Activated T-cell treated with anti-CD3 and anti-CD28 coated beads, Interleukin-2, amount 50 U/mL, for 4 hours (primary cell): ENCODE results near the gene SLC25A51. TPM values are rescaled to one million over a fixed set of nuclear protein-coding genes. Genes with fewer than 3 reads are reported as not detected.

Experiments used
- ATAC-seq, 2 donors: fragments of 200-7000 bp; cut with Tn5 transposase; one replicate each; pipeline ENCODE4 v1.10.0; 2021
- DNase-seq: peaks from one replicate; pipeline ENCODE4 v3.0.0-alpha.2; 2020
- H3K27me3 Mint-ChIP-seq: one replicate; pipeline ENCODE4 v1.8.0; 2021; ENCODE audit warnings: low read depth, mixed read lengths
- H3K36me3 Mint-ChIP-seq: one replicate; pipeline ENCODE4 v1.8.0; 2022; ENCODE audit warnings: mixed read lengths; ENCODE audit not compliant: insufficient read depth
- H3K4me1 Mint-ChIP-seq: one replicate; pipeline ENCODE4 v1.8.0; 2021; ENCODE audit warnings: low read depth, mixed read lengths
- H3K4me3 Mint-ChIP-seq: one replicate; pipeline ENCODE4 v1.8.0; 2021; ENCODE audit warnings: mild to moderate bottlenecking, moderate library complexity, mixed read lengths
- H3K9me3 Mint-ChIP-seq: one replicate; pipeline ENCODE4 v1.8.0; 2021; ENCODE audit warnings: mixed read lengths
- total RNA-seq, 3 donors: library from RNA; stranded (reverse); gene quantifications; one replicate each; pipeline ENCODE4 v1.2.1, GENCODE V29; 2021

Gene SLC25A51
- total RNA-seq, 3 donors from 2014 or later = 36.7 to 38.1 (median 37.7) TPM

DNA sequence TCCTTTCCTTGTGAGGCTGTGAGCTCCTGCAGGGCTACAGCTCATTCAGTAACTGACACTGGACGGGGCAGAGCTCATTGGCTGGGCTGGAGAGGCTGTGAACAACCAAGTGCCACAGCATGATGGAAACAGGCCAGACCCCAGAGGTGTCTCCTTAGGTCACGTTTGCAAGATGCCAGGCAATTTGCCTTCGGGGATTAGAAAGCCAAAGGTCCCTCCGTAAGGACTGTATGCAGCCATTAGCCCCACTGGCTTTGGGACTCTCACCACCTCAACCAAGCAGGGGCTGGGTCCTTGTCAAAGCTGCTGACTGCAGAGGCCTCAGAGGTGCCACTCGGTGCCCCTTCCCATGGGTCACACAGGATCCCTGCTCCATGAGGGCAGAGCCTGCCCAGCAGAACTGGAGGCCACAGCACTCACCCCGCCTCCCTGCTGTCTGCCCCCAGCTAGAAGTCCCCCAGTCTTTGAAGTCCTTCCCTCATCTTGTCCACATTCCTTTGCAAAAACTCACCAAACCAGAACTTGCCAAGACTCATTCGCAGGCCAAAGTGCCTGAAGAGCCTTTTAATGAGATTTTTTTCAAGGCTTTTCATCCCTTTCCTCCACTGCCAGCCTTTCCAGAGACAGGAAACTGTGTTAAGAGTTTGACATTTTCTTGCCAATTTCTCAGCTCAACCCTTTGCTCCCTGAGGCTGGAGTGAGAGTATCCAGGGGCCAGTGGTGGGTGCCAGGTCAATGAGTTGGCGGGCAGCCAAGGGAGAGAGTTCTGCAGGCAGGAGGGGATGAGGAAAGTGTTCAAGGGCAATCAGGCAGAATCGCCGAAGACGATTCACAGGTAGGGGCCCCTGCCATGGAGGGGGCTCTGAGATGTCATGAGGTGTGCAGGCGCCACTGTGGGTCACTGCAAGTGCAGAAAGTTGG, 39.7 kb upstream of the SLC25A51 start:
- Mint-ChIP-seq H3K4me1 (no peaks in the 10 kb centered on the region), H3K27me3 (peaks cover 3% of the 10 kb centered on the region), H3K9me3 (no peaks in the 10 kb centered on the region), H3K4me3 (no peak overlapping the region), H3K36me3 (no peaks in the 10 kb centered on the region)
- ATAC-seq (no peak), DNase-seq (no peak)

DNA sequence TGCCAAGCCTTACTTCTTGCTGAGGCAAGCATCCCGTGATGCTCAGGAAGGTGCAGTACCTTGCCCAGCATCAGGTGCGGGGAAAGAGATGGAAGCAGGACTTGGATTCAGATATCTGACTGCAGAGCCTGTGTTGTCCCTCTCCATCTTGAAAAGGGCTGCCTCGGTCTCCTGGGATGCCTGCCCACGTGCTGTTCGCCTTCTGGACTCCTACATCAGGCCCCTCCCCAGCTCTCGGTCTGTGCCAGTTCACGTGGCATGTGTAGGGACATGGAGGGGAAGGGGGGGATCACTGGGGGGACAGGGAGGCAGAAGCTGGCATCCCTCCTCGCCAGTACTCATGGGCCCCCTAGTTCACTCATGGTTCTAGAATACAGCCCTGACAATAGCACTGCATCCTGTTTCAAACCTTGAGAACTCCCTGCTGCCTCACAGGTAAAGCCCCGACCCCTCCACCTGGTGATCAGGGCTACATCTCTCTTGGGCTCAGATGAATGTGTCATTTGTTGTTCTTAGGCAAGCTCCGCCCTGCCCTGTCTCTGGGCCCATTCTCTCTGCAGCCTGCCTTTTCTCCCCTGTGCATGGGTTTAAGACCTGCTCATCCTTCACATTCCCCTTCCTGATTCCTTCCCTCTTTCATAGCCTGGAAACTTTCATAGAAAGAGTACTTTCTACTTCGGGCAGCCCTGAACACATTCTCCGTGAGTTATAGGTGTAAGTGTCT, 38.9 kb upstream of the SLC25A51 start:
- DNase-seq = no peak
- ATAC-seq = no peak
- H3K27me3 Mint-ChIP-seq = peaks cover 3% of the 10 kb centered on the region
- H3K4me1 Mint-ChIP-seq = no peaks in the 10 kb centered on the region
- no peaks in the 10 kb centered on the region for H3K9me3 Mint-ChIP-seq
- no peak overlapping the region for H3K4me3 Mint-ChIP-seq
- no peaks in the 10 kb centered on the region for H3K36me3 Mint-ChIP-seq

GRCh38 chr9:37941253-37941652, 37.3 kb upstream of the SLC25A51 start:
- Mint-ChIP-seq H3K9me3 (no peaks in the 10 kb centered on the region), H3K4me3 (no peak overlapping the region), H3K36me3 (no peaks in the 10 kb centered on the region), H3K4me1 (no peaks in the 10 kb centered on the region), H3K27me3 (peaks cover 3% of the 10 kb centered on the region)
- ATAC-seq = no peak
- DNase-seq = no peak

DNA sequence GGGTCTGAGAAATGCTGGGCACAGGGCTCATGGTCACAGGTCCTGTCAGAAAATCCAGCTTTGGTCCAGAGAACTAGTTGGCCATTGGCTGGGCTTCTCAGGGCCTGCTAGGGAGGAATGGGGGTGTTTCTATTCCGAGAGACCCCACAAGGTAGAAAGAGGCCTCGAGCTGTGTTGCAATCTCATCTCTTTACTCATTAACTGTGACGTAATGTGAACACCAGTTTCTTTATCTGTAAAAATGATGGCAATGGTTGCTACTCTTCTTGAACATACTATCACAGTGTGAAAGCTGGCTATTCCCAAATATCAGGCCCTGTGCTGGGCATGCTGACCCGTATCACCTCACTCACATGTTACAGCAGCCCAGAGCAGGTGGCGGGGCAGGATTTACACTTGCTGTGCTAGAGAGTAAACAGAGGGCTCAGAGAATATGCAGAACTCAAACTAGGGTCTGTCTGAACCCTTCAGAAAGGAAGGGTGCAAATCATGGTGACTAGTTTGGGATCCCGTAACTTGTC, 35.7 kb upstream of the SLC25A51 start:
- Mint-ChIP-seq H3K4me3 (no peak overlapping the region), H3K4me1 (no peaks in the 10 kb centered on the region), H3K36me3 (no peaks in the 10 kb centered on the region), H3K27me3 (peaks cover 3% of the 10 kb centered on the region), H3K9me3 (no peaks in the 10 kb centered on the region)
- ATAC-seq (no peak), DNase-seq (no peak)

- no peak for DNase-seq
- H3K4me3 Mint-ChIP-seq = no peak overlapping the region
- H3K27me3 Mint-ChIP-seq = no peaks in the 10 kb centered on the region
- H3K9me3 Mint-ChIP-seq = no peaks in the 10 kb centered on the region
- no peaks in the 10 kb centered on the region for H3K36me3 Mint-ChIP-seq
- ATAC-seq = no peak
- no peaks in the 10 kb centered on the region for H3K4me1 Mint-ChIP-seq
Observed at GRCh38 chr9:37938121-37938891, 34.4 kb upstream of the SLC25A51 start.

GRCh38 chr9:37937366-37937765, 33.4 kb upstream of the SLC25A51 start:
- Mint-ChIP-seq H3K36me3 (no peaks in the 10 kb centered on the region), H3K27me3 (no peaks in the 10 kb centered on the region), H3K9me3 (no peaks in the 10 kb centered on the region), H3K4me3 (no peak overlapping the region), H3K4me1 (no peaks in the 10 kb centered on the region)
- DNase-seq (no peak), ATAC-seq (no peak)

DNA sequence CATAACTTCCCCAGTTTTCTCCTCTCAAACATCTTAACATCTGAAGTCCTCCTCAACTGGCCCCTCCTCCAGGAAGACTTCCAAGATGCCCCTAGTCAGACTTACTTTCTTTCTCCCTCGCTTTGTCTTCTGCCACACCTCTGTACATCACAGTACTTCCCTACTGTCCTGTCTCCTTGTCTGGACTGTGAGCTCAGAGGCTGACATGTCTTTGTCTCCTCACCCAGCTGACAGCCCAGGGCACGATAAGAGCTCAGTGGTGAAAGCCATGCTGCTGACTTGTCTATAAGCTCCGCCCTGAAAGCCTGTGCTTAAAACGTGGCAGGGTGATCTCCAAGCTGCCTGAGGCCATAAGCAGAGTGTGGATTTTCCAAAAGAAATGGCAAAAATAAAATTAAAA, 33.0 kb upstream of the SLC25A51 start:
- Mint-ChIP-seq H3K27me3 (no peaks in the 10 kb centered on the region), H3K9me3 (no peaks in the 10 kb centered on the region)
- ATAC-seq = no peak

DNA sequence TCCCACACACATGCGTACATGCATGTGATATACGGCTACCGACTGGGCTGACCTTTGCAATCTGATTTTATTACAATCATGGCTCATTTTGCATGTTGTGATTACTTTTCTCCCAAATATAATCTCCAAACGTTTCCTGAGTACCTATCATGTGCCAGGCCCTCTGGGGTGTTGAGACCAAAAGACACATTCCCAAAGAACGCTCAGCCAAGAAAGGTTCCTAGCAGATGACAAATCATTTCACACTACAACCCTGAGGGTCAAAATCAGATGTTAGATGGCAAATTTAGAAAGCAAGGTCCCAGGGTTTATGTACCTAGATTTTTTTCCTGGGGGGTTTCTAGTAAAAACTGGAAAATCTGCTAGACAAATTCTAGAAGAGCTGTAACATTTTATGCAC, 32.4 kb upstream of the SLC25A51 start:
- no peaks in the 10 kb centered on the region for H3K36me3 Mint-ChIP-seq
- H3K4me1 Mint-ChIP-seq = no peaks in the 10 kb centered on the region
- no peak for DNase-seq
- H3K27me3 Mint-ChIP-seq = no peaks in the 10 kb centered on the region
- no peaks in the 10 kb centered on the region for H3K9me3 Mint-ChIP-seq
- no peak overlapping the region for H3K4me3 Mint-ChIP-seq
- ATAC-seq = no peak

More for the DNA sequence above, 33.0 kb upstream of the SLC25A51 start:
- Mint-ChIP-seq H3K4me1 (no peaks in the 10 kb centered on the region), H3K4me3 (no peak overlapping the region), H3K36me3 (no peaks in the 10 kb centered on the region)
- DNase-seq = no peak

DNA sequence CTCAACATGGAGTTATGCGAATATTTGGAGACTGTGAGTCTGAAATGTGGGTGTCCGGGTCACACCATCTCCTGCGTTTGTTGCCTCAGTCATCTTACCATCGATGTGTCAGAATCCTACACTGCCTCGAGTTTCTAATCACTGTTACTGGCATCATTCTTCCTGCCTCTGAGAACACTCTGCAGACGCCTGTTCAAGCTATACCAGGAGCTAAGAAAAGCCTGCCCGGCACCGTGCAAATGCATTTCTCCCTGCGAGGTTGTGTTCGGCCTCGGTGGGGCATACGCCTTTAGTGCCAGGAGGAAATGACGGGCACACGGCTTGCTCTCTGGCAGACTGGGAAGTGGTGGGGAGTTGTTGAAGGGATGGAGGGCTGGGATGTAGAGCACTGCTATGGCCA, 31.2 kb upstream of the SLC25A51 start:
- no peak for ATAC-seq
- Mint-ChIP-seq H3K4me1 (no peaks in the 10 kb centered on the region), H3K9me3 (no peaks in the 10 kb centered on the region), H3K27me3 (no peaks in the 10 kb centered on the region), H3K4me3 (no peak overlapping the region), H3K36me3 (no peaks in the 10 kb centered on the region)
- no peak for DNase-seq

DNA sequence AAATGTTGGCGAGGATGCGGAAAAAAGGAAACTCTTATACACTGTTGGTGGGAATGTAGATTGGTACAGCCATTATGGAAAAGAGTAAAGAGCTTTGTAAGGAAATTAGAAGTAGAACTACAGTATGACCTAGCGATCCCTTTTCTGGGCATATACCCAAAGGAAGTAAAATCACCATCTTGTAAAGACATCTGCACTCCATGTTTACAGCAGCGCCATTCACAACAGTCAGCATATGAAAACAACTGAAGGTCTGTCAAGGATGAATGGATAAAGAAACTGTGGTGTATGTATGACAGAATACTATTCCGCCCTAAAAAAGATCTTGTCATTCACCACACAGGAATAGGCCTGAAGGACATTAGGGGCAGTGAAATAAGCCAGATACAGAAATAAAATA, 27.7 kb upstream of the SLC25A51 start:
- Mint-ChIP-seq H3K36me3 (no peaks in the 10 kb centered on the region), H3K27me3 (no peaks in the 10 kb centered on the region), H3K4me3 (no peak overlapping the region), H3K4me1 (no peaks in the 10 kb centered on the region), H3K9me3 (no peaks in the 10 kb centered on the region)
- ATAC-seq (no peak), DNase-seq (no peak)

DNA sequence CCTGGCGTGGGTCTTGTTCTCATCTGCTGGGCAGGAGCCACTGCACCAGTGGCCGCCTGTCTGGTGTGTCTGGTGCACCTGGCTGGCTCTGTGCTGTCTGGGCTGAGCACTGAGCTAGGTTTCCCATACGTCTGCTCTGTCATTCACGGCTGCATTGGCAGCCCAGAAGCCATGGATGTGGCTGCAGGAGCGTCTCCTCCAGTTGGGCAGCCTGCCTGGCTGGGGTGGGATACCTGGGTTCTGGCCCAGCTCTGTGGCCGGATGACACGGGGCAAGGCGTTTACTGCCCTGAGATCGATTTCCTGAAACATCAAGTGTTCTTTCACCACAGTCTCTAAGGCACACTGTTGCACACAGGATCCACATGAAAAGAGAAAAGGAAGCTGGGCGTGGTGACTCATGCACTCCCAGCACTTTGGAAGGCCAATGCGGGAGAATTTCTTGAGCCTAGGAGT, 25.5 kb upstream of the SLC25A51 start:
- H3K4me1 Mint-ChIP-seq = no peaks in the 10 kb centered on the region
- H3K4me3 Mint-ChIP-seq = no peak overlapping the region
- H3K9me3 Mint-ChIP-seq = no peaks in the 10 kb centered on the region
- no peak for DNase-seq
- H3K36me3 Mint-ChIP-seq = no peaks in the 10 kb centered on the region
- H3K27me3 Mint-ChIP-seq = no peaks in the 10 kb centered on the region
- ATAC-seq = no peak

DNA sequence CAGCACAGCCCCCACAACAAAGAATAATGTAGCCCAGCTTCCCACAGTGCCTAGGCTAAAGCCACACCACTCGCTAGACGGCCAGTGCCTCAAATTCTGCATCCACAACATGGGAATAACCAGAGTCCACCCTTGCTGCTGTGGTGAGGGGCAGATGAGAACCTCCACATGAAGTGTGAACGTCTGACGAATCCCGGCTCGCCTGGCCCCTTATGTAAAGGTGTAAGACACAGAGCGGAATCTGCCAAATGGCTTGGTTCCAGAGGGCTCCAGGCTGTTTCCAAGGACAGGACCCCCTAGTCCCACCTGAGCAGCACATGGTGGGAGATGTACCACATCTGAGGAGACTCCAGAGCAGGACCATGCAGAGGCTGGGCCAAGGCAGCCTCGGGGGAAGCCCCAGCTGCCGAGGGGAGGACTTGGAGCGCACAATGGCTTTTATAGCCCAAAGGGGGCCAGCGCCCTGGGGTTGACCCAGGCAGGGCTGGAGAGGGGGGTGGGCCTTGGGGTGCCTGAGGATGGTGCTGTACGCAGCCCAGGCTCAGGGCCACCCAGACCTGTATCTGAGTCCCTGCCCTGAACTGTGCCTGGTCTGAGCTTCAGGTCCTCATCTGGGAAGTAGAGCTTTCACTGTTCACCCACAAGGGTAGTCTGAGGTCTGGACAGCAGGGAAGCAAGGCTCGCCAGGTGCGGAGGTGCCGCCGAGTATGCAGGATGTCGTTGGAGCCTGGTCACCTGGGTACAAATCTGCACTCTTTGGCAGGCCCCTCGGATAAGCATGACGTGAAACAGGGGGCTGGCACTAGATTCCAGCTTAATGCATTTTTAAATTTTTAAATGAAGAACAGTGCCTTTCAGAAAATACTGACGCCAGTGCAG, 24.9 kb upstream of the SLC25A51 start:
- DNase-seq = no peak
- no peak for ATAC-seq
- Mint-ChIP-seq H3K4me1 (no peaks in the 10 kb centered on the region), H3K4me3 (no peak overlapping the region), H3K27me3 (no peaks in the 10 kb centered on the region), H3K36me3 (no peaks in the 10 kb centered on the region), H3K9me3 (no peaks in the 10 kb centered on the region)
